Measurements from ENCODE around the gene TCF7L2. TPM values are rescaled to one million over a fixed set of nuclear protein-coding genes. Genes with fewer than 3 reads are reported as not detected.

Gene TCF7L2
- total and polyA plus RNA-seq, 9 of the 15 experiments (the other 6 are each of a cell fraction or from before 2014, with no cell fraction given), result 0.32 to 2.8 (median 0.92) TPM

DNA sequence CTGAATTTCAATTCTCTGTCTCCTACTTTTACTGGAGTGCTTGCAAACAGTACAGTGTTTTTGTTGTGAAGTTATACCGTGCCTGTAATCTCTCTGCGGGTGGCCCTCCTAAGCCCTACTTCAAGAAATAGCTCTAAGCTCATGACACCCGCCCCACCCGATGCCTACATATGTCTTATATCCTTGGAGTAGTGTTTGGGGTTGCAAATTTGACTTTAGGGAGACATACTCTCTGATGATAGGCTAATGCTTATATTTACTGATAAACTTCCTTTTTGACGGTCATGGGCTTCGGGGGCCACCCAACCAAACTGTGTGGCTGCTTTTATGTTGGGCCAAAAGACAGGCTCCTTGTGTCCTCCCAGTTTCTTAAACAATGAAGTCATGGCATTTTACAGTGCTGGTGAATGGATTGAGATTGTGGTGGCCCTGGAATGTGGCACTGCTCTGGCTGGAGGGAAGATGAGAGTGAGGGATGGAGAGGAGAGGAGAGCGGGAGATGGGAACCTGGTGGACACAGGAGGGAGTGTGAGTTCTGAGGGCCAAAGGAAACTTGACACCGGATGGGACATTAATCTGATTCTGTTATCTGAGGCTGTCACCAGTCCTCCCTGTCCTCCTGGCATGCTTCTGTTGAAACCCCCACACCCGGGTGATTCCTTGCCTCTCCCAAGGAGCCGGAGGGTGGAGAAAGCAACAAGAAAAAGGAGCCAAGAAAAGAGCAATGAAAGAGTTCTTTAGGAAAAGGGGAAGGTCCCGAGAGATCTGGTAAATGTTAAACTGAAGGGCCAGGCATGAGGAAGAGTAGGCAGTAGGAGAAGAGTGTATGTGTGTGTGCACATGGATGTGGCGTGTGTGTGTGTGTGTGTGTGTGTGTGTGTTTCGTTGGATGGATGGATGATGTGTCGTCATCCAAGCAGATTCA is 113.3 kb downstream of the TCF7L2 start (continued):
- TF ChIP-seq, protein P1, sequence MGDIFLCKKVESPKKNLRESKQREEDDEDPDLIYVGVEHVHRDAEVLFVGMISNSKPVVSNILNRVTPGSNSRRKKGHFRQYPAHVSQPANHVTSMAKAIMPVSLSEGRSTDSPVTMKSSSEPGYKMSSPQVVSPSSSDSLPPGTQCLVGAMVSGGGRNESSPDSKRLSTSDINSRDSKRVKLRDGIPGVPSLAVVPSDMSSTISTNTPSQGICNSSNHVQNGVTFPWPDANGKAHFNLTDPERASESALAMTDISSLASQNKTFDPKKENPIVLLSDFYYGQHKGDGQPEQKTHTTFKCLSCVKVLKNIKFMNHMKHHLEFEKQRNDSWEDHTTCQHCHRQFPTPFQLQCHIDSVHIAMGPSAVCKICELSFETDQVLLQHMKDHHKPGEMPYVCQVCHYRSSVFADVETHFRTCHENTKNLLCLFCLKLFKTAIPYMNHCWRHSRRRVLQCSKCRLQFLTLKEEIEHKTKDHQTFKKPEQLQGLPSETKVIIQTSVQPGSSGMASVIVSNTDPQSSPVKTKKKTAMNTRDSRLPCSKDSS (IDR thresholded peaks at IDR 0.05; ENCODE audit: low read depth, partially characterized antibody), result no peak
- TF ChIP-seq ETV6 (IDR thresholded peaks at IDR 0.05; ENCODE audit: borderline replicate concordance in 1 of 2, low read depth in 2 of 2, low read length in 1 of 2) (no peak), ETV6 (CRISPR knock-in tag; IDR thresholded peaks at IDR 0.05; ENCODE audit: borderline replicate concordance) (no peak), PML (IDR thresholded peaks at IDR 0.05; ENCODE audit: low read length) (no peak), ZNF589 (CRISPR knock-in tag; IDR thresholded peaks at IDR 0.05; ENCODE audit: low read depth) (no peak), SIN3B (IDR thresholded peaks at IDR 0.05; ENCODE audit: low read depth) (no peak), SIRT6 (IDR thresholded peaks at IDR 0.05; ENCODE audit: low read depth, low read length) (no peak), ATF1 (CRISPR knock-in tag; IDR thresholded peaks at IDR 0.05) (no peak), ATF1 (tag; IDR thresholded peaks at IDR 0.05) (peak; percentile 50), HDAC8 (tag; IDR thresholded peaks at IDR 0.05) (no peak), TBP (optimal IDR thresholded peaks at IDR 0.05; ENCODE audit: low read depth, low read length) (peak; percentile 24), YBX1 (IDR thresholded peaks at IDR 0.05) (no peak), ETS2 (tag; IDR thresholded peaks at IDR 0.05; ENCODE audit: borderline replicate concordance, poor library complexity, severe bottlenecking) (no peak), ZNF785 (CRISPR knock-in tag; IDR thresholded peaks at IDR 0.05) (no peak)
- TF ChIP-seq, protein P2, sequence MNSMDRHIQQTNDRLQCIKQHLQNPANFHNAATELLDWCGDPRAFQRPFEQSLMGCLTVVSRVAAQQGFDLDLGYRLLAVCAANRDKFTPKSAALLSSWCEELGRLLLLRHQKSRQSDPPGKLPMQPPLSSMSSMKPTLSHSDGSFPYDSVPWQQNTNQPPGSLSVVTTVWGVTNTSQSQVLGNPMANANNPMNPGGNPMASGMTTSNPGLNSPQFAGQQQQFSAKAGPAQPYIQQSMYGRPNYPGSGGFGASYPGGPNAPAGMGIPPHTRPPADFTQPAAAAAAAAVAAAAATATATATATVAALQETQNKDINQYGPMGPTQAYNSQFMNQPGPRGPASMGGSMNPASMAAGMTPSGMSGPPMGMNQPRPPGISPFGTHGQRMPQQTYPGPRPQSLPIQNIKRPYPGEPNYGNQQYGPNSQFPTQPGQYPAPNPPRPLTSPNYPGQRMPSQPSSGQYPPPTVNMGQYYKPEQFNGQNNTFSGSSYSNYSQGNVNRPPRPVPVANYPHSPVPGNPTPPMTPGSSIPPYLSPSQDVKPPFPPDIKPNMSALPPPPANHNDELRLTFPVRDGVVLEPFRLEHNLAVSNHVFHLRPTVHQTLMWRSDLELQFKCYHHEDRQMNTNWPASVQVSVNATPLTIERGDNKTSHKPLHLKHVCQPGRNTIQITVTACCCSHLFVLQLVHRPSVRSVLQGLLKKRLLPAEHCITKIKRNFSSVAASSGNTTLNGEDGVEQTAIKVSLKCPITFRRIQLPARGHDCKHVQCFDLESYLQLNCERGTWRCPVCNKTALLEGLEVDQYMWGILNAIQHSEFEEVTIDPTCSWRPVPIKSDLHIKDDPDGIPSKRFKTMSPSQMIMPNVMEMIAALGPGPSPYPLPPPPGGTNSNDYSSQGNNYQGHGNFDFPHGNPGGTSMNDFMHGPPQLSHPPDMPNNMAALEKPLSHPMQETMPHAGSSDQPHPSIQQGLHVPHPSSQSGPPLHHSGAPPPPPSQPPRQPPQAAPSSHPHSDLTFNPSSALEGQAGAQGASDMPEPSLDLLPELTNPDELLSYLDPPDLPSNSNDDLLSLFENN (IDR thresholded peaks at IDR 0.05; ENCODE audit: low read depth in 2 of 2, low read length in 2 of 2), result 0 out of 4 replicates have a peak, but pooled peaks of 1 of the 2 experiments have one; percentile 50
- TF ChIP-seq, protein P3, sequence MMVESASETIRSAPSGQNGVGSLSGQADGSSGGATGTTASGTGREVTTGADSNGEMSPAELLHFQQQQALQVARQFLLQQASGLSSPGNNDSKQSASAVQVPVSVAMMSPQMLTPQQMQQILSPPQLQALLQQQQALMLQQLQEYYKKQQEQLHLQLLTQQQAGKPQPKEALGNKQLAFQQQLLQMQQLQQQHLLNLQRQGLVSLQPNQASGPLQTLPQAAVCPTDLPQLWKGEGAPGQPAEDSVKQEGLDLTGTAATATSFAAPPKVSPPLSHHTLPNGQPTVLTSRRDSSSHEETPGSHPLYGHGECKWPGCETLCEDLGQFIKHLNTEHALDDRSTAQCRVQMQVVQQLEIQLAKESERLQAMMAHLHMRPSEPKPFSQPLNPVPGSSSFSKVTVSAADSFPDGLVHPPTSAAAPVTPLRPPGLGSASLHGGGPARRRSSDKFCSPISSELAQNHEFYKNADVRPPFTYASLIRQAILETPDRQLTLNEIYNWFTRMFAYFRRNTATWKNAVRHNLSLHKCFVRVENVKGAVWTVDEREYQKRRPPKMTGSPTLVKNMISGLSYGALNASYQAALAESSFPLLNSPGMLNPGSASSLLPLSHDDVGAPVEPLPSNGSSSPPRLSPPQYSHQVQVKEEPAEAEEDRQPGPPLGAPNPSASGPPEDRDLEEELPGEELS (CRISPR knock-in tag; IDR thresholded peaks at IDR 0.05; ENCODE audit: borderline replicate concordance), result no peak
- TF ChIP-seq, protein P4, sequence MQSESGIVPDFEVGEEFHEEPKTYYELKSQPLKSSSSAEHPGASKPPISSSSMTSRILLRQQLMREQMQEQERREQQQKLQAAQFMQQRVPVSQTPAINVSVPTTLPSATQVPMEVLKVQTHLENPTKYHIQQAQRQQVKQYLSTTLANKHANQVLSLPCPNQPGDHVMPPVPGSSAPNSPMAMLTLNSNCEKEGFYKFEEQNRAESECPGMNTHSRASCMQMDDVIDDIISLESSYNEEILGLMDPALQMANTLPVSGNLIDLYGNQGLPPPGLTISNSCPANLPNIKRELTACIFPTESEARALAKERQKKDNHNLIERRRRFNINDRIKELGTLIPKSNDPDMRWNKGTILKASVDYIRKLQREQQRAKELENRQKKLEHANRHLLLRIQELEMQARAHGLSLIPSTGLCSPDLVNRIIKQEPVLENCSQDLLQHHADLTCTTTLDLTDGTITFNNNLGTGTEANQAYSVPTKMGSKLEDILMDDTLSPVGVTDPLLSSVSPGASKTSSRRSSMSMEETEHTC (IDR thresholded peaks at IDR 0.05), result no peak
